ENCODE results near the gene NUDT3. TPM values are rescaled to one million over a fixed set of nuclear protein-coding genes. Genes with fewer than 3 reads are reported as not detected.
"Not testable (repeated sequence)": the region's sequence is repeated elsewhere in the genome, so short reads cannot be mapped to it uniquely, and the experiment has no call there.

Gene NUDT3
- total and polyA plus RNA-seq, 8 donors, result 8.7 to 34.0 (median 13.1) TPM

DNA sequence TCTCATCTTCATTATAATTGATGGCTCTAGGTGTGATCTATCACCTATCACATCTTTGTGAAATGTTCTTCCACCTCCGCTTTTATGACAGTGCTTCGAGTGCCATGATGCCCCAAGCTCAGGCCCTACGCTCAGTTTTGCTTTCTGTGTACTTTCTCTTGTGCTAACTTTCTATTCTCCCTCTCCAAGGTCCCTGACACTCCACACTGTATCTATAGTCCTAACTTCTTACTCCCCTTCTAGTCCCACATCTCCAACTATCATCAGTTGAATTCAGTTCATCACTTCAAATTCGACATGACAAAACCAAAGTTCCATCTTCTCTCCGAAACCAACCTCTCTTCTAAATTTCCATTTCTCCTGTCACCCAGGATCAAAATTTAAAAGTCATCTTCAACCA lies 16.6 kb downstream of the NUDT3 start:
- Histone ChIP-seq H3K27ac (no peak overlapping the region), H3K27me3 (no peaks in the 10 kb centered on the region), H3K4me1 (peaks cover 0 to 27% (median 10%) of the 10 kb centered on the region in 4 donors), H3K4me3 (no peak overlapping the region), H3K9me3 (no peaks in the 10 kb centered on the region), H3K36me3 (peaks cover 0 to 6% (median 0%) of the 10 kb centered on the region in 4 donors)
- DNase-seq, result no peak
- 96 to 98% (median 97%) methylated on average over 5 of the region's 5 CpGs for WGBS, 5 donors
- intact Hi-C loops (cut with DNase I; ENCODE audit: low total_unique reads), result no loop called here
- TF ChIP-seq, protein P1, sequence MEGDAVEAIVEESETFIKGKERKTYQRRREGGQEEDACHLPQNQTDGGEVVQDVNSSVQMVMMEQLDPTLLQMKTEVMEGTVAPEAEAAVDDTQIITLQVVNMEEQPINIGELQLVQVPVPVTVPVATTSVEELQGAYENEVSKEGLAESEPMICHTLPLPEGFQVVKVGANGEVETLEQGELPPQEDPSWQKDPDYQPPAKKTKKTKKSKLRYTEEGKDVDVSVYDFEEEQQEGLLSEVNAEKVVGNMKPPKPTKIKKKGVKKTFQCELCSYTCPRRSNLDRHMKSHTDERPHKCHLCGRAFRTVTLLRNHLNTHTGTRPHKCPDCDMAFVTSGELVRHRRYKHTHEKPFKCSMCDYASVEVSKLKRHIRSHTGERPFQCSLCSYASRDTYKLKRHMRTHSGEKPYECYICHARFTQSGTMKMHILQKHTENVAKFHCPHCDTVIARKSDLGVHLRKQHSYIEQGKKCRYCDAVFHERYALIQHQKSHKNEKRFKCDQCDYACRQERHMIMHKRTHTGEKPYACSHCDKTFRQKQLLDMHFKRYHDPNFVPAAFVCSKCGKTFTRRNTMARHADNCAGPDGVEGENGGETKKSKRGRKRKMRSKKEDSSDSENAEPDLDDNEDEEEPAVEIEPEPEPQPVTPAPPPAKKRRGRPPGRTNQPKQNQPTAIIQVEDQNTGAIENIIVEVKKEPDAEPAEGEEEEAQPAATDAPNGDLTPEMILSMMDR (IDR thresholded peaks at IDR 0.05), result no peak
- TF ChIP-seq POLR2A (IDR thresholded peaks at IDR 0.05), result no peak
- TF ChIP-seq POLR2AphosphoS5 (IDR thresholded peaks at IDR 0.05), result no peak
- TF ChIP-seq EP300 (IDR thresholded peaks at IDR 0.05), result no peak

DNA sequence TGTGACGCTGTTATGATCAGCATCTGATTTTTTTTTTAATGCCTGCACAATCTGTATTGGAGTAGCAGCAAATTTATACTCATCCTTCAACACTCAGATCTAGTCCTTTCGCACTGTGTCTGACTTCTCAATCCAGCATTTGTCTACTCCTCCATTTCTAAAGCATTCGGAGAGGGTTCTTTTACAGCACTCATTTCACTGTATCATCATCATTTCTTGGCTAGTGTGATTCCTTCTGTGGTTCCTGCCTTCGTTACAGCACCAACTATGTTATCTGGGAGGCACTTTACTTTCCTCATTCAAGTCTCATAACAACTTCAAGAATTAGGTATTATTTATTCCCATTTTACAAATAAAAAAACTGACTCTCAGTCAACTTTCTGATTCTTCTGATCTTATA lies 18.0 kb downstream of the NUDT3 start:
- no peak for DNase-seq
- intact Hi-C loops (cut with DNase I; ENCODE audit: low total_unique reads), result no loop called here
- no peaks in the 10 kb centered on the region for H3K27me3 ChIP-seq
- H3K27ac ChIP-seq, result peak overlapping the region in 2 of 5 donors; percentile 19 to 41
- H3K9me3 ChIP-seq, result no peaks in the 10 kb centered on the region
- no peak overlapping the region for H3K4me3 ChIP-seq
- H3K4me1 ChIP-seq, result peaks cover 0 to 30% (median 12%) of the 10 kb centered on the region in 4 donors
- WGBS, 5 donors, result 53 to 67% (median 60%) methylated on average over 4 of the region's 4 CpGs
- H3K36me3 ChIP-seq, result peaks cover 0 to 3% (median 0%) of the 10 kb centered on the region in 4 donors
- TF ChIP-seq EP300 (IDR thresholded peaks at IDR 0.05), result no peak
- TF ChIP-seq, protein P1 (IDR thresholded peaks at IDR 0.05), result no peak
- TF ChIP-seq POLR2A (IDR thresholded peaks at IDR 0.05), result no peak
- TF ChIP-seq POLR2AphosphoS5 (IDR thresholded peaks at IDR 0.05), result no peak

DNA sequence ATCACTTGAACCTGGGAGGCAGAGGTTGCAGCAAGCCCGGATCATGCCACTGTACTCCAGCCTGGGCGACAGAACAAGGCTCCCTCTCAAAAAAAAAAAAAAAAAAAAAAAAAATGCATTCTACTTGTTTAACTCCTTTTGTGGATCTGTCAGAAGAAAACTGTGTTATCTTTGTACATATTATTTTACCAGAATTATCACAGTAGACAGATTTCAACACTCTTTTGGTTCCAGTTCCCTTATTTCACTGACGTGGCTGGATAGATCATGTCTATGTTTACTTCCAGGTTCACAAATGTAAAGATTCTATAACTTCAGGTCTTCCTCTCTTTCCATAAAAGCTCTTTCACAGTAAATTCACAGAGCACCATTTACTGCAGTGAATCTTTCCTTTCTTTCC lies 18.4 kb downstream of the NUDT3 start:
- Histone ChIP-seq H3K4me1 (peaks cover 0 to 30% (median 12%) of the 10 kb centered on the region in 4 donors), H3K9me3 (no peaks in the 10 kb centered on the region), H3K36me3 (no peaks in the 10 kb centered on the region), H3K27ac (peak overlapping the region in 2 of 5 donors; percentile 19 to 41), H3K4me3 (no peak overlapping the region), H3K27me3 (no peaks in the 10 kb centered on the region)
- intact Hi-C loops (cut with DNase I; ENCODE audit: low total_unique reads), result no loop called here
- TF ChIP-seq POLR2A (IDR thresholded peaks at IDR 0.05) (no peak), EP300 (IDR thresholded peaks at IDR 0.05) (no peak), POLR2AphosphoS5 (IDR thresholded peaks at IDR 0.05) (no peak)
- TF ChIP-seq, protein P1 (IDR thresholded peaks at IDR 0.05), result no peak
- DNase-seq, result no peak
- 29 to 63% (median 47%) methylated on average over 3 of the region's 3 CpGs for WGBS, 5 donors

DNA sequence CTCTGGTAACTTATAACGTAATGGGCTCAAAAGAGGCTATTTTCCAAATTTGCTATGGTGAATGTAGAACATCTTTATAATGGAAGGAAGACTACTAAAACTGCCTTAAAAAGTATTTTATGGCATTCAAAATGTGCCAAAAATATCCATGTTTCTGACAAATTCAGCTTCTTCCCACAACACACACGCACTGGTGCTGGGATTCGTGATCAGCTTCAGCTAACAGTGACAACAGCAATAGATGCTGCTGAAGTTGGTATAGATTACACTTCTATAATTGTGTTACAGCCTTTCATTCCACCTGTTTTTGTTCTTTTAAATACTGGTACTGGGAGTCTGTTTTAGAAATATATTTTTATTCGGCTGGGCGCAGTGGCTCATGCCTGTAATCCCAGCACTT lies 19.0 kb downstream of the NUDT3 start:
- Histone ChIP-seq H3K4me3 (no peak overlapping the region), H3K27me3 (no peaks in the 10 kb centered on the region), H3K4me1 (peaks cover 0 to 27% (median 12%) of the 10 kb centered on the region in 4 donors), H3K9me3 (no peaks in the 10 kb centered on the region), H3K36me3 (no peaks in the 10 kb centered on the region), H3K27ac (peak overlapping the region in 1 of 5 donors; percentile 19)
- 92 to 97% (median 95%) methylated on average over 5 of the region's 5 CpGs for WGBS, 5 donors
- intact Hi-C loops (cut with DNase I; ENCODE audit: low total_unique reads), result no loop called here
- DNase-seq, result no peak
- no peak for TF ChIP-seq EP300 (IDR thresholded peaks at IDR 0.05)
- TF ChIP-seq, protein P1 (IDR thresholded peaks at IDR 0.05), result no peak
- TF ChIP-seq POLR2AphosphoS5 (IDR thresholded peaks at IDR 0.05), result no peak
- TF ChIP-seq POLR2A (IDR thresholded peaks at IDR 0.05), result no peak

DNA sequence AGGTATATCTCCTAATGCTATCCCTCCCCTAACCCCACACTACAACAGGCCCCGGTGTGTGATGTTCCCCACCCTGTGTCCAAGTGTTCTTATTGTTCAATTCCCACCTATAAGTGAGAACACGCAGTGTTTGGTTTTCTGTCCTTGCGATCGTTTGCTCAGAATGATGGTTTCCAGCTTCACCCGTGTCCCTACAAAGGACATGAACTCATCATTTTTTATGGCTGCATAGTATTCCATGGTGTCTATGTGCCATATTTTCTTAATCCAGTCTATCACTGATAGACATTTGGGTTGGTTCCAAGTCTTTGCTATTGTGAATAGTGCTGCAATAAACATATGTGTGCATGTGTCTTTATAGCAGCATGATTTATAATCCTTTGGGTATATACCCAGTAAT lies 20.6 kb downstream of the NUDT3 start:
- H3K9me3 ChIP-seq; DNase-seq; H3K4me3 ChIP-seq; H3K27me3 ChIP-seq; H3K27ac ChIP-seq; intact Hi-C loops (cut with DNase I; ENCODE audit: low total_unique reads); H3K36me3 ChIP-seq: not testable (repeated sequence)
- H3K4me1 ChIP-seq, result peaks cover 0 to 25% (median 12%) of the 10 kb centered on the region in 4 donors
- WGBS, 5 donors, result 85 to 100% (median 98%) methylated on average over 4 to 5 of the region's 5 CpGs
